ENCODE results near the gene HPCAL1.

Gene HPCAL1

GRCh38 chr2:10302479-10303180 lies at the start of gene HPCAL1:
Gene HPCAL1 (plus strand): TSS chr2:10302904. CDS start chr2:10419758, 116,854 bp downstream.
- CTCF ChIA-PET = interaction anchor here (0.7 to 8.2 kb wide), 13 partner anchors 11 to 230 kb away, joined by 3 to 56 read pairs (median 4); no protein-coding TSS in a partner anchor
- DNase-seq (ENCODE audit: extremely low spot score) = peak; percentile 95
- POLR2A ChIA-PET = interaction anchor here (0.6 kb wide), 1 partner anchor 26 kb away, joined by 3 read pairs; no protein-coding TSS in a partner anchor
- TF ChIP-seq CTCF (IDR thresholded peaks at IDR 0.05; ENCODE audit: control extremely low read depth, extremely low read depth, low read depth, missing control alignments) = peak; percentile 28

- ChIA-PET CTCF (no interaction called here), POLR2A (no interaction called here)
- no peak for DNase-seq (ENCODE audit: extremely low spot score)
- TF ChIP-seq CTCF (IDR thresholded peaks at IDR 0.05; ENCODE audit: control extremely low read depth, extremely low read depth, low read depth, missing control alignments) = no peak
Observed at GRCh38 chr2:10253596-10254372, 48.9 kb upstream of the HPCAL1 start.

- CTCF ChIA-PET = no interaction called here
- POLR2A ChIA-PET = interaction anchor here (0.5 kb wide), 1 partner anchor 207 kb away, joined by 3 read pairs; no protein-coding TSS in a partner anchor
- no peak for DNase-seq (ENCODE audit: extremely low spot score)
- TF ChIP-seq CTCF (IDR thresholded peaks at IDR 0.05; ENCODE audit: control extremely low read depth, extremely low read depth, low read depth, missing control alignments) = no peak
Observed at GRCh38 chr2:10254373-10255188, 48.1 kb upstream of the HPCAL1 start.

- ChIA-PET CTCF (no interaction called here), POLR2A (no interaction called here)
- DNase-seq (ENCODE audit: extremely low spot score) = no peak
- TF ChIP-seq CTCF (IDR thresholded peaks at IDR 0.05; ENCODE audit: control extremely low read depth, extremely low read depth, low read depth, missing control alignments) = no peak
Observed at GRCh38 chr2:10255189-10256030, 47.3 kb upstream of the HPCAL1 start.

GRCh38 chr2:10256031-10256514 lies 46.6 kb upstream of the HPCAL1 start:
- POLR2A ChIA-PET = no interaction called here
- no peak for DNase-seq (ENCODE audit: extremely low spot score)
- no peak for TF ChIP-seq CTCF (IDR thresholded peaks at IDR 0.05; ENCODE audit: control extremely low read depth, extremely low read depth, low read depth, missing control alignments)
- CTCF ChIA-PET = no interaction called here

Measured in GM10248 (cell line).